Liver (tissue), 9 donors: ENCODE measurements around the gene ECE1. TPM values are rescaled to one million over a fixed set of nuclear protein-coding genes. Genes with fewer than 3 reads are reported as not detected.
"Not testable (repeated sequence)": the region's sequence is repeated elsewhere in the genome, so short reads cannot be mapped to it uniquely, and the experiment has no call there.

Source experiments
- DNase-seq: peaks from one replicate; pipeline ENCODE4 v3.0.0-alpha.2; 2017; ENCODE audit warnings: low spot score
- H3K27ac ChIP-seq, 2 donors: one replicate each; pipeline ENCODE4 v1.7.0; 2013; ENCODE audit warnings: inconsistent platforms in 2 of 2, low read length in 2 of 2, control low read depth in 1 of 2, low read depth in 1 of 2, mild to moderate bottlenecking in 1 of 2
- H3K27me3 ChIP-seq, 4 donors: one replicate each; pipeline versions ENCODE4 v1.6.1 to v1.7.0; 2013; ENCODE audit warnings: low read length in 3 of 4, inconsistent platforms in 1 of 4, mild to moderate bottlenecking in 1 of 4, moderate library complexity in 1 of 4; ENCODE audit not compliant: control insufficient read depth in 4 of 4, insufficient read depth in 4 of 4
- H3K36me3 ChIP-seq, 4 donors: one replicate each; pipeline versions ENCODE4 v1.6.1 to v1.7.0; 2013; ENCODE audit warnings: low read length in 3 of 4, mild to moderate bottlenecking in 3 of 4, low read depth in 1 of 4, moderate library complexity in 1 of 4; ENCODE audit not compliant: control insufficient read depth in 4 of 4, insufficient read depth in 3 of 4
- H3K4me1 ChIP-seq, 4 donors: one replicate each; pipeline versions ENCODE4 v1.6.1 to v1.7.0; 2013; ENCODE audit warnings: low read length in 3 of 4, mild to moderate bottlenecking in 3 of 4, moderate library complexity in 1 of 4; ENCODE audit not compliant: control insufficient read depth in 4 of 4, insufficient read depth in 4 of 4
- H3K4me3 ChIP-seq, 3 donors: one replicate each; pipeline versions ENCODE4 v1.6.1 to v1.7.0; 2013; ENCODE audit warnings: low read length in 3 of 3, control low read depth in 1 of 3, low read depth in 1 of 3, mild to moderate bottlenecking in 1 of 3
- H3K9ac ChIP-seq, 2 donors: one replicate each; pipeline ENCODE4 v1.7.0; 2013; ENCODE audit warnings: low read length in 2 of 2, mild to moderate bottlenecking in 2 of 2, moderate library complexity in 2 of 2, control low read depth in 1 of 2, low read depth in 1 of 2
- H3K9me3 ChIP-seq, 4 donors: one replicate each; pipeline versions ENCODE4 v1.6.1 to v1.7.0; 2013; ENCODE audit warnings: low read length in 3 of 4; ENCODE audit not compliant: control insufficient read depth in 4 of 4
- EGR1 ChIP-seq, 2 donors: IDR thresholded peaks; 2 replicates each; pipeline ENCODE4 v1.6.1; 2016 to 2018; ENCODE audit warnings: antibody characterized with exemption in 2 of 2, low read depth in 2 of 2
- FOXA1 ChIP-seq: IDR thresholded peaks from 2 replicates; pipeline ENCODE4 v1.6.1; 2016; ENCODE audit warnings: antibody characterized with exemption
- FOXA2 ChIP-seq: IDR thresholded peaks from 2 replicates; pipeline ENCODE4 v1.6.1; 2016; ENCODE audit warnings: antibody characterized with exemption
- GABPA ChIP-seq, 2 donors: IDR thresholded peaks in 1 of 2; conservative IDR thresholded peaks in 1 of 2; 2 replicates each; pipeline ENCODE4 v1.6.1; 2016; ENCODE audit warnings: antibody characterized with exemption in 2 of 2, mild to moderate bottlenecking in 1 of 2, moderate library complexity in 1 of 2
- HNF4A ChIP-seq, 2 donors: conservative IDR thresholded peaks; 2 replicates each; pipeline ENCODE4 v1.6.1; 2016; ENCODE audit warnings: antibody characterized with exemption in 2 of 2, mild to moderate bottlenecking in 2 of 2
- NR2F2 ChIP-seq: IDR thresholded peaks from 2 replicates; pipeline ENCODE4 v1.6.1; 2016; ENCODE audit warnings: antibody characterized with exemption
- RXRA ChIP-seq, 2 donors: IDR thresholded peaks; 2 replicates each; pipeline ENCODE4 v1.6.1; 2017 to 2018; ENCODE audit warnings: antibody characterized with exemption in 2 of 2, mild to moderate bottlenecking in 1 of 2
- TAF1 ChIP-seq: conservative IDR thresholded peaks from 2 replicates; pipeline ENCODE4 v1.6.1; 2016; ENCODE audit warnings: antibody characterized with exemption, mild to moderate bottlenecking
- YY1 ChIP-seq: IDR thresholded peaks from 2 replicates; pipeline ENCODE4 v1.6.1; 2016; ENCODE audit warnings: antibody characterized with exemption, mild to moderate bottlenecking
- WGBS: extraction: QIAGEN DNeasy Blood & Tissue Kit; methylation state at CpG from one replicate; pipeline ENCODE4 v1.1.7; 2013; 5-methylcytosine and 5-hydroxymethylcytosine counted together
- polyA plus RNA-seq, 2 donors: library from polyadenylated mRNA; stranded (reverse) in 1 of 2; unstranded in 1 of 2; fragments of 200-250 nt in 1 of 2; fragments of >200 nt in 1 of 2; fragmentation: Nextera tagmentation in 1 of 2; extraction: Ambion mirVana in 1 of 2; gene quantifications; one replicate each; pipeline versions ENCODE4 v1.2.1 to v1.2.3, GENCODE V29; 2013 to 2015
- total RNA-seq, 2 donors: library from RNA; depleted of rRNA; stranded (reverse); fragments of >200 nt; gene quantifications; one replicate each; pipeline ENCODE4 v1.2.3, GENCODE V29; 2014
- TF ChIP-seq, protein P1 (sequence below): IDR thresholded peaks from 2 replicates; pipeline ENCODE4 v1.6.1; 2016; ENCODE audit warnings: antibody characterized with exemption
- TF ChIP-seq, protein P2 (sequence below): IDR thresholded peaks from 2 replicates; pipeline ENCODE4 v1.6.1; 2016; ENCODE audit warnings: antibody characterized with exemption, mild to moderate bottlenecking
- TF ChIP-seq, protein P3 (sequence below): IDR thresholded peaks from 2 replicates; pipeline ENCODE4 v1.6.1; 2016; ENCODE audit warnings: antibody characterized with exemption
- TF ChIP-seq, protein P4 (sequence below): fragments of 150-350 bp; IDR thresholded peaks from 2 replicates; pipeline ENCODE4 v1.5.1; 2017; ENCODE audit warnings: improper control_type of control experiment, low read depth, low read length; ENCODE audit not compliant: missing input control
- donor health status: healthy.
- donor health status: healthy.
- donor health status: healthy.
- donor health status: healthy.
- donor health status: healthy.

ECE1 gene
- total and polyA plus RNA-seq, 4 donors = 29.3 to 46.4 (median 39.6) TPM

DNA sequence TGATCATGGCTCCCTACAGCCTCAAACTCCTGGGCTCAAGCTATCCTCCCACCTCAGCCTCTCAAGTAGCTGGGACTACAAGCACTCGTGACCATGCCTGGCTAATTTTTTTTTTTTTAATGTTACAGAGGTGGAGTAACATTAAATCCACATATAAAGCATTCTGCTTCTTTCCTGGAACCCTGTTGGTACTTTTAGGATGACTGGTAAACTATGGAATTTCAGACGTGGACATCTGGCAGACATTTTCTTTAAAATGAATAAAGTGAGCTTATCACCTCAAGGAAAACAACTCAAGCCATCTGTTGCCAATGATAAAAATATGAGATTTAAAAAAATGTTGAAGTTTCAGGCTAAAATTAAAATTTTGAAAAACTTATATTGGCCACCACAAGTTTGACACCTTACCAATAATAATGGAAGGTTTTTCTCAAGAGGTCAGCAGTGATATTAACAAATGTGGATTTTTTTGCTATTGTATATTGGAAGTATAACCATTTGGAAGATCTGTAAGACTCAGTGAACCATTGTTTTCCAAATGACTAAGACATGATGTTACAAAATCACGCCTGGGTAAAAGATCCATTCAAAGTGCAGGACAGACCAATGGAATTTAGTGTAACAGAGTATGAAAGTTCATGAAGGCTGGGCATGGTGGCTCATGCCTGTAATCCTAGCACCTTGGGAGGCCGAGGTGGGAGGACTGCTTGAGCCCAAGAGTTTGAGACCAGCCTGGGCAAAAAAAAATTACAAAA lies 60.8 kb downstream of the ECE1 start:
- Histone ChIP-seq H3K27me3 (no peaks in the 10 kb centered on the region), H3K36me3 (peaks cover 12 to 55% (median 33%) of the 10 kb centered on the region in 4 donors), H3K4me1 (peaks cover 0 to 3% (median under 1%) of the 10 kb centered on the region in 4 donors), H3K9me3 (no peaks in the 10 kb centered on the region), H3K9ac (no peak overlapping the region), H3K4me3 (no peak overlapping the region), H3K27ac (no peak overlapping the region)
- WGBS = 94% methylated on average over 4 of the region's 4 CpGs
- DNase-seq = no peak
- no peak for TF ChIP-seq NR2F2
- TF ChIP-seq HNF4A (conservative IDR thresholded peaks at IDR 0.05) = no peak
- TF ChIP-seq FOXA1 = no peak
- no peak for TF ChIP-seq TAF1
- TF ChIP-seq RXRA (IDR thresholded peaks at IDR 0.05) = no peak
- no peak for TF ChIP-seq YY1
- TF ChIP-seq FOXA2 = no peak
- TF ChIP-seq, protein P1, sequence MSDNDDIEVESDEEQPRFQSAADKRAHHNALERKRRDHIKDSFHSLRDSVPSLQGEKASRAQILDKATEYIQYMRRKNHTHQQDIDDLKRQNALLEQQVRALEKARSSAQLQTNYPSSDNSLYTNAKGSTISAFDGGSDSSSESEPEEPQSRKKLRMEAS = no peak
- TF ChIP-seq, protein P2, sequence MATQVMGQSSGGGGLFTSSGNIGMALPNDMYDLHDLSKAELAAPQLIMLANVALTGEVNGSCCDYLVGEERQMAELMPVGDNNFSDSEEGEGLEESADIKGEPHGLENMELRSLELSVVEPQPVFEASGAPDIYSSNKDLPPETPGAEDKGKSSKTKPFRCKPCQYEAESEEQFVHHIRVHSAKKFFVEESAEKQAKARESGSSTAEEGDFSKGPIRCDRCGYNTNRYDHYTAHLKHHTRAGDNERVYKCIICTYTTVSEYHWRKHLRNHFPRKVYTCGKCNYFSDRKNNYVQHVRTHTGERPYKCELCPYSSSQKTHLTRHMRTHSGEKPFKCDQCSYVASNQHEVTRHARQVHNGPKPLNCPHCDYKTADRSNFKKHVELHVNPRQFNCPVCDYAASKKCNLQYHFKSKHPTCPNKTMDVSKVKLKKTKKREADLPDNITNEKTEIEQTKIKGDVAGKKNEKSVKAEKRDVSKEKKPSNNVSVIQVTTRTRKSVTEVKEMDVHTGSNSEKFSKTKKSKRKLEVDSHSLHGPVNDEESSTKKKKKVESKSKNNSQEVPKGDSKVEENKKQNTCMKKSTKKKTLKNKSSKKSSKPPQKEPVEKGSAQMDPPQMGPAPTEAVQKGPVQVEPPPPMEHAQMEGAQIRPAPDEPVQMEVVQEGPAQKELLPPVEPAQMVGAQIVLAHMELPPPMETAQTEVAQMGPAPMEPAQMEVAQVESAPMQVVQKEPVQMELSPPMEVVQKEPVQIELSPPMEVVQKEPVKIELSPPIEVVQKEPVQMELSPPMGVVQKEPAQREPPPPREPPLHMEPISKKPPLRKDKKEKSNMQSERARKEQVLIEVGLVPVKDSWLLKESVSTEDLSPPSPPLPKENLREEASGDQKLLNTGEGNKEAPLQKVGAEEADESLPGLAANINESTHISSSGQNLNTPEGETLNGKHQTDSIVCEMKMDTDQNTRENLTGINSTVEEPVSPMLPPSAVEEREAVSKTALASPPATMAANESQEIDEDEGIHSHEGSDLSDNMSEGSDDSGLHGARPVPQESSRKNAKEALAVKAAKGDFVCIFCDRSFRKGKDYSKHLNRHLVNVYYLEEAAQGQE = no peak
- no peak for TF ChIP-seq EGR1 (IDR thresholded peaks at IDR 0.05; ENCODE audit: low read depth in 2 of 2)
- TF ChIP-seq, protein P3, sequence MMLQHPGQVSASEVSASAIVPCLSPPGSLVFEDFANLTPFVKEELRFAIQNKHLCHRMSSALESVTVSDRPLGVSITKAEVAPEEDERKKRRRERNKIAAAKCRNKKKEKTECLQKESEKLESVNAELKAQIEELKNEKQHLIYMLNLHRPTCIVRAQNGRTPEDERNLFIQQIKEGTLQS = no peak
- no peak for TF ChIP-seq GABPA (IDR thresholded peaks at IDR 0.05 in 1 of 2, conservative IDR thresholded peaks at IDR 0.05 in 1 of 2)
- TF ChIP-seq, protein P4, sequence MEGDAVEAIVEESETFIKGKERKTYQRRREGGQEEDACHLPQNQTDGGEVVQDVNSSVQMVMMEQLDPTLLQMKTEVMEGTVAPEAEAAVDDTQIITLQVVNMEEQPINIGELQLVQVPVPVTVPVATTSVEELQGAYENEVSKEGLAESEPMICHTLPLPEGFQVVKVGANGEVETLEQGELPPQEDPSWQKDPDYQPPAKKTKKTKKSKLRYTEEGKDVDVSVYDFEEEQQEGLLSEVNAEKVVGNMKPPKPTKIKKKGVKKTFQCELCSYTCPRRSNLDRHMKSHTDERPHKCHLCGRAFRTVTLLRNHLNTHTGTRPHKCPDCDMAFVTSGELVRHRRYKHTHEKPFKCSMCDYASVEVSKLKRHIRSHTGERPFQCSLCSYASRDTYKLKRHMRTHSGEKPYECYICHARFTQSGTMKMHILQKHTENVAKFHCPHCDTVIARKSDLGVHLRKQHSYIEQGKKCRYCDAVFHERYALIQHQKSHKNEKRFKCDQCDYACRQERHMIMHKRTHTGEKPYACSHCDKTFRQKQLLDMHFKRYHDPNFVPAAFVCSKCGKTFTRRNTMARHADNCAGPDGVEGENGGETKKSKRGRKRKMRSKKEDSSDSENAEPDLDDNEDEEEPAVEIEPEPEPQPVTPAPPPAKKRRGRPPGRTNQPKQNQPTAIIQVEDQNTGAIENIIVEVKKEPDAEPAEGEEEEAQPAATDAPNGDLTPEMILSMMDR = no peak

DNA sequence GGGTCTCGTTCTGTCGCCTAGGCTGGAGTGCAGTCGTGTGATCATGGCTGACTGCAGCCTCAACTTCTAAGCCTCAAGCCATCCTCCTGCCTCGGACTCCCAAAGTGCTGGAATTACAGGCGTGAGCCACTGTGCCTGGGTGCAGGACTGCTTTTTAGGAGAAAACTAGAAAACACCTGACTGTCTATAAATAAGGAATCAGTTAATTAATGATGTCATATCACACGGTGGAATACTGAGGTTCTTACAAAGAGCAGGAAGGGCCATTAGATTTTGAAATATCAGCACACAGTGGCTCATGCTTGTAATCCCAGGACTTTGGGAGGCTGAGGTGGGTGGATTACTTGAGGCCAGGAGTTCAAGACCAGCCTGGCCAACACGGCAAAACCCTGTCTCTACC lies 62.0 kb downstream of the ECE1 start:
- H3K9me3 ChIP-seq, DNase-seq, H3K4me1 ChIP-seq, H3K27me3 ChIP-seq, H3K9ac ChIP-seq, H3K4me3 ChIP-seq, H3K27ac ChIP-seq: not testable (repeated sequence)
- peaks cover 6 to 53% (median 33%) of the 10 kb centered on the region in 4 donors for H3K36me3 ChIP-seq
- 95% methylated on average over 7 of the region's 7 CpGs for WGBS
